NCI-H1694 (cell line): ENCODE data around the gene CSRNP3.

Experiments
- DNase-seq: peaks from one replicate; lab custom pipeline; 2025; lab: John Stamatoyannopoulos, UW

The CSRNP3 gene

GRCh38 chr2:165471349-165471950 lies 2.0 kb downstream of the CSRNP3 start:
- DNase-seq = peak; percentile 36

- no peak for DNase-seq
Observed at GRCh38 chr2:165472922-165473321, 3.4 kb downstream of the CSRNP3 start.

GRCh38 chr2:165474619-165475276 lies 5.2 kb downstream of the CSRNP3 start:
- DNase-seq = no peak

GRCh38 chr2:165475277-165476004 lies 5.9 kb downstream of the CSRNP3 start:
- no peak for DNase-seq

- no peak for DNase-seq
Observed at GRCh38 chr2:165479856-165480255, 10.4 kb downstream of the CSRNP3 start.

- DNase-seq = no peak
Observed at GRCh38 chr2:165494573-165494972, 25.1 kb downstream of the CSRNP3 start.

- no peak for DNase-seq
Observed at GRCh38 chr2:165497659-165498317, 28.3 kb downstream of the CSRNP3 start.

GRCh38 chr2:165499131-165499530 lies 29.6 kb downstream of the CSRNP3 start:
- no peak for DNase-seq

- DNase-seq = no peak
Observed at GRCh38 chr2:165500001-165500400, 30.5 kb downstream of the CSRNP3 start.

- DNase-seq = no peak
Observed at GRCh38 chr2:165500816-165501215, 31.3 kb downstream of the CSRNP3 start.

- DNase-seq = no peak
Observed at GRCh38 chr2:165505514-165505913, 36.0 kb downstream of the CSRNP3 start.

- DNase-seq = no peak
Observed at GRCh38 chr2:165508927-165509326, 39.4 kb downstream of the CSRNP3 start.

GRCh38 chr2:165513479-165513878 lies 44.0 kb downstream of the CSRNP3 start:
- DNase-seq = no peak

GRCh38 chr2:165518611-165519010 lies 49.1 kb downstream of the CSRNP3 start:
- DNase-seq = no peak

GRCh38 chr2:165522719-165523118 lies 53.2 kb downstream of the CSRNP3 start:
- no peak for DNase-seq

GRCh38 chr2:165524720-165525119 lies 55.2 kb downstream of the CSRNP3 start:
- DNase-seq = no peak

GRCh38 chr2:165528691-165529090 lies 59.2 kb downstream of the CSRNP3 start:
- no peak for DNase-seq

- no peak for DNase-seq
Observed at GRCh38 chr2:165529130-165529529, 59.6 kb downstream of the CSRNP3 start.

- DNase-seq = no peak
Observed at GRCh38 chr2:165533331-165533730, 63.8 kb downstream of the CSRNP3 start.

GRCh38 chr2:165535471-165535870 lies 66.0 kb downstream of the CSRNP3 start:
- no peak for DNase-seq

GRCh38 chr2:165536851-165537499 lies 67.5 kb downstream of the CSRNP3 start:
- DNase-seq = no peak

- DNase-seq = no peak
Observed at GRCh38 chr2:165539985-165540384, 70.5 kb downstream of the CSRNP3 start.
